SK-N-SH treated with all-trans-retinoic acid at 6 μM for 48 hours (cell line): ENCODE results near the gene TRAF1.

ENCODE experiments used
- ATAC-seq: fragments of 200-7000 bp; cut with Tn5 transposase; 3 replicates; pipeline ENCODE4 v1.9.1; 2020; ENCODE audit warnings: mild to moderate bottlenecking, moderate library complexity
- ARNTL ChIP-seq: fragments of 450-650 bp; formaldehyde crosslinking; IDR thresholded peaks from 2 replicates; pipeline ENCODE4 v1.5.0; 2020; ENCODE audit warnings: low read depth, mild to moderate bottlenecking, moderate library complexity, borderline replicate concordance
- CREB5 ChIP-seq: fragments of 250-450 bp; sonication (Bioruptor Pico); IDR thresholded peaks from 2 replicates; pipeline ENCODE4 v1.5.1; 2020; ENCODE audit warnings: low read depth, mild to moderate bottlenecking, moderate library complexity
- CSDC2 ChIP-seq: fragments of 250-450 bp; sonication (Bioruptor Pico); IDR thresholded peaks from 2 replicates; pipeline ENCODE4 v1.5.0; 2020; ENCODE audit warnings: mild to moderate bottlenecking, moderate library complexity
- GLIS3 ChIP-seq: fragments of 250-450 bp; sonication (Bioruptor Pico); IDR thresholded peaks from 2 replicates; pipeline ENCODE4 v1.5.0; 2020; ENCODE audit warnings: mild to moderate bottlenecking, moderate library complexity
- ISL1 ChIP-seq: fragments of 250-450 bp; sonication (Bioruptor Pico); IDR thresholded peaks from 2 replicates; pipeline ENCODE4 v2.1.2; 2022; ENCODE audit warnings: mild to moderate bottlenecking, moderate library complexity
- OSR1 ChIP-seq: fragments of 250-450 bp; sonication (Bioruptor Pico); IDR thresholded peaks from 2 replicates; pipeline ENCODE4 v1.8.0; 2022; ENCODE audit warnings: moderate library complexity, mild to moderate bottlenecking, inconsistent platforms
- PATZ1 ChIP-seq: fragments of 250-450 bp; sonication (Bioruptor Pico); IDR thresholded peaks from 2 replicates; pipeline ENCODE4 v1.8.0; 2020; ENCODE audit warnings: mild to moderate bottlenecking, moderate library complexity, borderline replicate concordance
- PPARA ChIP-seq: fragments of 250-450 bp; sonication (Bioruptor Pico); IDR thresholded peaks from 2 replicates; pipeline ENCODE4 v1.5.0; 2020; ENCODE audit warnings: mild to moderate bottlenecking, borderline replicate concordance
- RARB ChIP-seq: fragments of 250-450 bp; sonication (Bioruptor Pico); IDR thresholded peaks from 2 replicates; pipeline ENCODE4 v1.8.0; 2021; ENCODE audit warnings: mild to moderate bottlenecking, moderate library complexity
- TCF4 ChIP-seq: fragments of 250-450 bp; sonication (Bioruptor Pico); IDR thresholded peaks from 2 replicates; pipeline ENCODE4 v1.8.0; 2021; ENCODE audit warnings: mild to moderate bottlenecking, moderate library complexity, borderline replicate concordance
- ZC3H10 ChIP-seq: fragments of 250-450 bp; sonication (Bioruptor Pico); IDR thresholded peaks from 2 replicates; pipeline ENCODE4 v1.5.1; 2021; ENCODE audit warnings: mild to moderate bottlenecking, moderate library complexity
- ZFP3 ChIP-seq: fragments of 250-450 bp; sonication (Bioruptor Pico); IDR thresholded peaks from 2 replicates; pipeline ENCODE4 v1.5.0; 2020; ENCODE audit warnings: mild to moderate bottlenecking, moderate library complexity
- ZFP30 ChIP-seq: fragments of 450-650 bp; formaldehyde crosslinking; IDR thresholded peaks from 2 replicates; pipeline ENCODE4 v1.5.0; 2022; ENCODE audit warnings: mild to moderate bottlenecking, moderate library complexity
- ZNF565 ChIP-seq: fragments of 450-650 bp; formaldehyde crosslinking; conservative IDR thresholded peaks from 2 replicates; pipeline ENCODE4 v1.5.0; 2020; ENCODE audit warnings: low read depth, mild to moderate bottlenecking, moderate library complexity
- ZNF70 ChIP-seq: fragments of 450-650 bp; formaldehyde crosslinking; IDR thresholded peaks from 2 replicates; pipeline ENCODE4 v1.5.0; 2020; ENCODE audit warnings: mild to moderate bottlenecking, moderate library complexity
- ZNF8 ChIP-seq: fragments of 450-650 bp; formaldehyde crosslinking; IDR thresholded peaks from 2 replicates; pipeline ENCODE4 v1.5.0; 2020; ENCODE audit warnings: mild to moderate bottlenecking, moderate library complexity
- TF ChIP-seq, protein P1 (sequence below): fragments of 250-450 bp; sonication (Bioruptor Pico); IDR thresholded peaks from 2 replicates; pipeline ENCODE4 v1.5.1; 2021; ENCODE audit warnings: mild to moderate bottlenecking, moderate library complexity
- TF ChIP-seq, protein P2 (sequence below): fragments of 250-450 bp; sonication (Bioruptor Pico); IDR thresholded peaks from 2 replicates; pipeline ENCODE4 v1.5.0; 2020; ENCODE audit warnings: mild to moderate bottlenecking, moderate library complexity
- TF ChIP-seq, protein P3 (sequence below): fragments of 250-450 bp; sonication (Bioruptor Pico); IDR thresholded peaks from 2 replicates; pipeline ENCODE4 v1.8.0; 2021; ENCODE audit warnings: low read depth, mild to moderate bottlenecking, moderate library complexity, borderline replicate concordance

TRAF1 gene

GRCh38 chr9:120874226-120875194, 52.1 kb downstream of the TRAF1 start:
- ATAC-seq = no peak
- TF ChIP-seq ZNF565 (CRISPR knock-in tag) (no peak), ZFP30 (CRISPR knock-in tag) (no peak), ARNTL (no peak), CSDC2 (no peak), ZNF70 (CRISPR knock-in tag) (no peak), CREB5 (CRISPR knock-in tag) (no peak), ZC3H10 (no peak), OSR1 (CRISPR knock-in tag) (no peak), GLIS3 (CRISPR knock-in tag) (no peak), ISL1 (CRISPR knock-in tag) (no peak), PPARA (CRISPR knock-in tag) (no peak), ZNF8 (CRISPR knock-in tag) (no peak), RARB (no peak), TCF4 (no peak), PATZ1 (CRISPR knock-in tag) (no peak), ZFP3 (CRISPR knock-in tag) (no peak)
- TF ChIP-seq, protein P1, sequence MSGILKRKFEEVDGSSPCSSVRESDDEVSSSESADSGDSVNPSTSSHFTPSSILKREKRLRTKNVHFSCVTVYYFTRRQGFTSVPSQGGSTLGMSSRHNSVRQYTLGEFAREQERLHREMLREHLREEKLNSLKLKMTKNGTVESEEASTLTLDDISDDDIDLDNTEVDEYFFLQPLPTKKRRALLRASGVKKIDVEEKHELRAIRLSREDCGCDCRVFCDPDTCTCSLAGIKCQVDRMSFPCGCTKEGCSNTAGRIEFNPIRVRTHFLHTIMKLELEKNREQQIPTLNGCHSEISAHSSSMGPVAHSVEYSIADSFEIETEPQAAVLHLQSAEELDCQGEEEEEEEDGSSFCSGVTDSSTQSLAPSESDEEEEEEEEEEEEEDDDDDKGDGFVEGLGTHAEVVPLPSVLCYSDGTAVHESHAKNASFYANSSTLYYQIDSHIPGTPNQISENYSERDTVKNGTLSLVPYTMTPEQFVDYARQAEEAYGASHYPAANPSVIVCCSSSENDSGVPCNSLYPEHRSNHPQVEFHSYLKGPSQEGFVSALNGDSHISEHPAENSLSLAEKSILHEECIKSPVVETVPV (CRISPR knock-in tag) = no peak
- TF ChIP-seq, protein P2, sequence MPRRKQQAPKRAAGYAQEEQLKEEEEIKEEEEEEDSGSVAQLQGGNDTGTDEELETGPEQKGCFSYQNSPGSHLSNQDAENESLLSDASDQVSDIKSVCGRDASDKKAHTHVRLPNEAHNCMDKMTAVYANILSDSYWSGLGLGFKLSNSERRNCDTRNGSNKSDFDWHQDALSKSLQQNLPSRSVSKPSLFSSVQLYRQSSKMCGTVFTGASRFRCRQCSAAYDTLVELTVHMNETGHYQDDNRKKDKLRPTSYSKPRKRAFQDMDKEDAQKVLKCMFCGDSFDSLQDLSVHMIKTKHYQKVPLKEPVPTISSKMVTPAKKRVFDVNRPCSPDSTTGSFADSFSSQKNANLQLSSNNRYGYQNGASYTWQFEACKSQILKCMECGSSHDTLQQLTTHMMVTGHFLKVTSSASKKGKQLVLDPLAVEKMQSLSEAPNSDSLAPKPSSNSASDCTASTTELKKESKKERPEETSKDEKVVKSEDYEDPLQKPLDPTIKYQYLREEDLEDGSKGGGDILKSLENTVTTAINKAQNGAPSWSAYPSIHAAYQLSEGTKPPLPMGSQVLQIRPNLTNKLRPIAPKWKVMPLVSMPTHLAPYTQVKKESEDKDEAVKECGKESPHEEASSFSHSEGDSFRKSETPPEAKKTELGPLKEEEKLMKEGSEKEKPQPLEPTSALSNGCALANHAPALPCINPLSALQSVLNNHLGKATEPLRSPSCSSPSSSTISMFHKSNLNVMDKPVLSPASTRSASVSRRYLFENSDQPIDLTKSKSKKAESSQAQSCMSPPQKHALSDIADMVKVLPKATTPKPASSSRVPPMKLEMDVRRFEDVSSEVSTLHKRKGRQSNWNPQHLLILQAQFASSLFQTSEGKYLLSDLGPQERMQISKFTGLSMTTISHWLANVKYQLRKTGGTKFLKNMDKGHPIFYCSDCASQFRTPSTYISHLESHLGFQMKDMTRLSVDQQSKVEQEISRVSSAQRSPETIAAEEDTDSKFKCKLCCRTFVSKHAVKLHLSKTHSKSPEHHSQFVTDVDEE = no peak
- TF ChIP-seq, protein P3, sequence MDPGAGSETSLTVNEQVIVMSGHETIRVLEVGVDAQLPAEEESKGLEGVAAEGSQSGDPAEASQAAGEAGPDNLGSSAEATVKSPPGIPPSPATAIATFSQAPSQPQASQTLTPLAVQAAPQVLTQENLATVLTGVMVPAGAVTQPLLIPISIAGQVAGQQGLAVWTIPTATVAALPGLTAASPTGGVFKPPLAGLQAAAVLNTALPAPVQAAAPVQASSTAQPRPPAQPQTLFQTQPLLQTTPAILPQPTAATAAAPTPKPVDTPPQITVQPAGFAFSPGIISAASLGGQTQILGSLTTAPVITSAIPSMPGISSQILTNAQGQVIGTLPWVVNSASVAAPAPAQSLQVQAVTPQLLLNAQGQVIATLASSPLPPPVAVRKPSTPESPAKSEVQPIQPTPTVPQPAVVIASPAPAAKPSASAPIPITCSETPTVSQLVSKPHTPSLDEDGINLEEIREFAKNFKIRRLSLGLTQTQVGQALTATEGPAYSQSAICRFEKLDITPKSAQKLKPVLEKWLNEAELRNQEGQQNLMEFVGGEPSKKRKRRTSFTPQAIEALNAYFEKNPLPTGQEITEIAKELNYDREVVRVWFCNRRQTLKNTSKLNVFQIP = no peak

DNA sequence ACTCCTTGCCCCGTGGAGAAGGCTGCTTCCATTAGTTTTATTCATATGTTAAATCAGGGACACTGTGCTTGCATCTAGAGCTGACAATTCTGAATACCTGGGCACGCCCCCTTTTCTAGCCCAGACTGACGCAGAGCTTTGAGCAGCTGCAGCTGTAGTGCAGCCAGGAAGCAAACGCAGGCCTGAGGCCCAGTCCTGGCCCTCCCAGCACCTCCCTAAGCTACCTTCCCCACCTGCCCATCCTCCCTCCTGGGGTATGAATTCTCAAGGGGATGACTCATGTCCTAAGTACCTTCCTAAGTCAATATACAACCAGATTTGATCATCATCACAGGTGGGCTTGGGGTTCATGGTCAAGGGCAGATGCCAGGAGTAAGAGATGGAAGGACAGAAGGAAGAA, 53.1 kb downstream of the TRAF1 start:
- no peak for TF ChIP-seq TCF4
- TF ChIP-seq ZFP30 (CRISPR knock-in tag) = no peak
- TF ChIP-seq, protein P2 = no peak
- ATAC-seq = no peak
